ENCODE results near the gene EFHC2.

- TF ChIP-seq CTCF (IDR thresholded peaks at IDR 0.05): no peak
- no peak for TF ChIP-seq POLR2A (IDR thresholded peaks at IDR 0.05)
These were observed 63.4 kb downstream of the EFHC2 start for GRCh38 chrX:44280116-44280515.

Data from lower leg skin (tissue), 3 donors.